PC-9 (cell line): Measurements from ENCODE around the gene RPRD1A. TPM values are rescaled to one million over a fixed set of nuclear protein-coding genes. Genes with fewer than 3 reads are reported as not detected.

Experiments used
- BruUV-seq: library from RNA; stranded (reverse); fragments of 400-500 nt; replicated peaks from 2 replicates; lab custom pipeline; 2021; lab: Mats Ljungman, UMichigan
- CTCF ChIA-PET: fragments of 300-600 bp; sonication (Branson Sonifier 250); formaldehyde crosslinking; loops from one replicate; lab custom pipeline; 2022; ENCODE audit warnings: antibody characterized with exemption; lab: Charles Lee
- POLR2A ChIA-PET: fragments of 300-600 bp; sonication (Branson Sonifier 250); formaldehyde crosslinking; loops from one replicate; lab custom pipeline; 2022; ENCODE audit warnings: antibody characterized with exemption; ENCODE audit not compliant: unreplicated experiment; lab: Charles Lee
- DNase-seq, 2 experiments: peaks; one replicate each; pipeline versions ENCODE4 v3.0.0 to v3.0.0-alpha.2; 2015 to 2022; ENCODE audit warnings: mixed read lengths in 1 of 2
- H2AFZ ChIP-seq: fragments of 200-600 bp; sonication (generic); 2 replicates; pipeline ENCODE4 v1.8.1; 2017; ENCODE audit warnings: antibody characterized with exemption
- H3F3A ChIP-seq: fragments of 200-600 bp; sonication (generic); 2 replicates; pipeline ENCODE4 v1.8.1; 2017; ENCODE audit warnings: antibody characterized with exemption, mild to moderate bottlenecking, low read depth; ENCODE audit not compliant: insufficient read depth
- H3K27ac ChIP-seq: fragments of 200-600 bp; sonication (generic); 2 replicates; pipeline ENCODE4 v1.6.1; 2016; ENCODE audit warnings: mixed run types
- H3K27me3 ChIP-seq: fragments of 200-600 bp; sonication (generic); 2 replicates; pipeline ENCODE4 v1.6.1; 2016; ENCODE audit warnings: low read depth, mixed run types; ENCODE audit not compliant: insufficient read depth
- H3K36me3 ChIP-seq: fragments of 200-600 bp; sonication (generic); 2 replicates; pipeline ENCODE4 v1.6.1; 2016; ENCODE audit warnings: low read depth, mixed run types
- H3K4me1 ChIP-seq: fragments of 200-600 bp; sonication (generic); replicated peaks from 2 replicates; pipeline ENCODE4 v1.6.1; 2016; ENCODE audit warnings: mixed run types; ENCODE audit not compliant: insufficient read depth
- H3K4me2 ChIP-seq: fragments of 200-600 bp; sonication (generic); 2 replicates; pipeline ENCODE4 v1.6.1; 2017; ENCODE audit warnings: mixed run types
- H3K4me3 ChIP-seq: fragments of 200-600 bp; sonication (generic); 2 replicates; pipeline ENCODE4 v1.6.1; 2016; ENCODE audit warnings: mixed run types
- H3K79me2 ChIP-seq: fragments of 200-600 bp; sonication (generic); 2 replicates; pipeline ENCODE4 v1.6.1; 2017; ENCODE audit warnings: low read depth, mixed run types
- H3K9me2 ChIP-seq: fragments of 200-600 bp; sonication (generic); 2 replicates; pipeline ENCODE4 v1.8.1; 2017; ENCODE audit warnings: mild to moderate bottlenecking; ENCODE audit not compliant: insufficient read depth
- H3K9me3 ChIP-seq: fragments of 200-600 bp; sonication (generic); 2 replicates; pipeline ENCODE4 v1.8.1; 2016; ENCODE audit warnings: low read depth; ENCODE audit not compliant: insufficient read depth
- H4K20me1 ChIP-seq: fragments of 200-600 bp; sonication (generic); 2 replicates; pipeline ENCODE4 v1.8.1; 2017; ENCODE audit not compliant: insufficient read depth
- CTCF ChIP-seq: fragments of 200-600 bp; sonication (generic); conservative IDR thresholded peaks from 2 replicates; pipeline ENCODE4 v1.6.1; 2017; ENCODE audit warnings: mixed run types, antibody characterized with exemption, mild to moderate bottlenecking, moderate library complexity
- EZH2 ChIP-seq: fragments of 200-600 bp; sonication (generic); IDR thresholded peaks from 2 replicates; pipeline ENCODE4 v1.8.0; 2017; ENCODE audit warnings: antibody characterized with exemption, low read depth
- intact Hi-C: fragments of 100-400 bp; cut with micrococcal nuclease; formaldehyde crosslinking; loops from one replicate; pipeline ENCODE4 v1.10.0; 2022; ENCODE audit not compliant: unreplicated experiment
- total RNA-seq: library from RNA; stranded (reverse); gene quantifications from 2 replicates; pipeline ENCODE4 v1.2.3, GENCODE V29; 2021

Gene RPRD1A
- total RNA-seq, 1 experiment from 2014 or later, result 34.2 TPM

- Histone ChIP-seq H3K4me3 (no peak overlapping the region), H3K4me1 (peaks cover 17% of the 10 kb centered on the region), H4K20me1 (no peaks in the 10 kb centered on the region), H3K9me2 (no peaks in the 10 kb centered on the region), H3K27me3 (no peaks in the 10 kb centered on the region), H3K36me3 (peaks cover 6% of the 10 kb centered on the region; the same call in 1 of the 2 replicates), H3K4me2 (peak overlapping the region; percentile 93), H2AFZ (no peak overlapping the region), H3K9me3 (no peaks in the 10 kb centered on the region), H3F3A (0 out of 2 replicates have a peak, but pooled peaks cover 3% of the 10 kb centered on the region), H3K27ac (no peak overlapping the region), H3K79me2 (peaks cover 17% of the 10 kb centered on the region)
- no peak for DNase-seq
- no peak for TF ChIP-seq CTCF
- TF ChIP-seq EZH2, result no peak
- ChIA-PET POLR2A (no interaction called here), CTCF (no interaction called here)
- intact Hi-C loops, result no loop called here
- no TSS peak for BruUV-seq
Measured at GRCh38 chr18:35974181-35974580, 93.2 kb downstream of the RPRD1A start.

DNA sequence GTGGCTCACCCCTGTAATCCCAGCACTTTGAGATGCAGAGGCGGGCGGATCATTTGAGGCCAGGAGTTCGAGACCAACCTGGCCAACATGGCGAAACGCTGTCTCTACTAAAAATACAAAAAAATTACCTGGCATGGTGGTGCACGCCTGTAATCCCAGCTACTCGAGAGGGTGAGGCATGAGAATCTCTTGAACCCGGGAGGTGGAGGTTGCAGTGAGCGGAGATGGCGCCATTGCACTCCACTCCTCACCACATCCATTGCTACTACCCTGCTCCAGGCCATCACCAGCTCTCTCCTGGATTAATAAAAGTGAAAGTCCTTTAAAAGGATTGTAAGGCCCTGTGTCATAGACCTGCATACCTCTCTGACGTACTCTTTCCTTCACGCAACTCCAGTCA, 93.7 kb downstream of the RPRD1A start:
- Histone ChIP-seq H2AFZ (no peak overlapping the region), H3K4me3 (peak overlapping the region; percentile 82), H3K79me2 (peaks cover 17% of the 10 kb centered on the region), H3F3A (0 out of 2 replicates have a peak, but pooled peaks cover 3% of the 10 kb centered on the region), H3K4me2 (peak overlapping the region; percentile 93), H3K27ac (no peak overlapping the region), H3K36me3 (peaks cover 6% of the 10 kb centered on the region; the same call in 1 of the 2 replicates), H3K9me3 (no peaks in the 10 kb centered on the region), H3K9me2 (no peaks in the 10 kb centered on the region), H3K27me3 (no peaks in the 10 kb centered on the region), H3K4me1 (peaks cover 17% of the 10 kb centered on the region), H4K20me1 (no peaks in the 10 kb centered on the region)
- TSS peak; percentile 45 for BruUV-seq
- CTCF ChIA-PET, result no interaction called here
- POLR2A ChIA-PET, result no interaction called here
- intact Hi-C loops, result loop anchor here (2.0 kb wide), 1 partner anchor 683 kb away; the partner anchor contains the start of gene ZSCAN30
- TF ChIP-seq CTCF (no peak), EZH2 (no peak)
- no peak for DNase-seq

DNA sequence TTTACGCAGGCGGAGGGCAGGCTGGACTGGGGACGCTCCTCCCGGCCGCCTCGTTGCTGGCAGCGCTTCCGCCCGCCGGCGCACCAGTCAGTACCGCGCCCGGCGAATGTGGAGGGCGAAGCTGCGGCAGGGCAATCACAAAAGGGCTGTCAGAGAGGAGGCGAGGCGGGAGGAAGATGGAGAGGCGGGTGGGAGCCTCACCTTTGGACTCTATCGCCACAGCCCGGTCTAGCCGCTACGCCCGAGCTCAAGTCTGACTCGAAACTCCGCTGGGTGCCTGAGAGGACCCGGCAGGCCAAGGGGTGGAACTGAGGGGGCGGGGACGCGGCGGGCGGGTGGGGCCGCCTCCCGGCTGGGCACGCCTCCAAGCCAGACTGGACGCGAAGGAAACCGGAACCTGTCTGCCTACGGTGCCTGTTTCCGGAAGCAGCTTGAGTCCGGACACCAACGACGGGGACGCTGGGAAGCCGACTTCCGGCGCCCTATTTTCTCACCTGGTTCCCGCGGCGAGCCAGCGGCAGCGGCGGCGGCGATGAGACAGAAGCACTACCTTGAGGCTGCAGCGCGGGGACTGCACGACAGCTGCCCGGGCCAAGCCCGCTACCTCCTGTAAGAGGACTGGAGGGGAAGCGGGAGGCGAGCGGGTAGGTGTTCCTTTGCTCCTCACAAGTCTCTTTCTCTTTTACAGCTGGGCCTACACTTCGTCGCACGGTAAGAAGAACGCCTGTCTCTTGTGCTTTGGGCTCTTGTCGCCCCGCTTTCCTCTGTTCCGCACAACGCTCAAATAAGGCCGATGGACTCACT, 95.0 kb downstream of the RPRD1A start, which contains the start of gene RMP24:
Gene RMP24 (plus strand): TSS at position 483 of the 804 bp plus-strand sequence.
- Histone ChIP-seq H3K27ac (peak within 1 kb of the TSS; percentile 79), H2AFZ (peak within 1 kb of the TSS; percentile 88), H3K4me3 (peak within 1 kb of the TSS; percentile 82), H3K9me3 (no peaks in the 10 kb centered on the region), H3K4me2 (peak within 1 kb of the TSS; percentile 93), H3F3A (0 out of 2 replicates have a peak, but pooled peaks cover 3% of the 10 kb centered on the region), H3K27me3 (no peaks in the 10 kb centered on the region), H4K20me1 (no peaks in the 10 kb centered on the region), H3K79me2 (peaks cover 17% of the 10 kb centered on the region), H3K36me3 (peaks cover 6% of the 10 kb centered on the region; the same call in 1 of the 2 replicates), H3K4me1 (peaks cover 17% of the 10 kb centered on the region), H3K9me2 (no peaks in the 10 kb centered on the region)
- intact Hi-C loops, result loop anchor here (2.0 kb wide), 1 partner anchor 682 kb away; the partner anchor contains the start of gene ZSCAN30
- ChIA-PET POLR2A (interaction anchor here (0.5 to 0.6 kb wide), 2 partner anchors 34 to 109 kb away, joined by 3 to 4 read pairs; no protein-coding TSS in a partner anchor), CTCF (interaction anchor here (0.7 to 1.4 kb wide), 2 partner anchors 216 to 617 kb away, joined by 4 read pairs; no protein-coding TSS in a partner anchor)
- no TSS peak for BruUV-seq
- DNase-seq, result peak; percentile 76 to 89
- TF ChIP-seq CTCF (no peak), EZH2 (no peak)
